ENCODE measurements around the gene SMKR1. TPM values are rescaled to one million over a fixed set of nuclear protein-coding genes. Genes with fewer than 3 reads are reported as not detected.

The SMKR1 gene
- total and polyA plus RNA-seq, 9 of the 15 experiments (the other 6 are each of a cell fraction or from before 2014, with no cell fraction given), result 0.58 to 1.8 (median 0.93) TPM; not detected in 1

DNA sequence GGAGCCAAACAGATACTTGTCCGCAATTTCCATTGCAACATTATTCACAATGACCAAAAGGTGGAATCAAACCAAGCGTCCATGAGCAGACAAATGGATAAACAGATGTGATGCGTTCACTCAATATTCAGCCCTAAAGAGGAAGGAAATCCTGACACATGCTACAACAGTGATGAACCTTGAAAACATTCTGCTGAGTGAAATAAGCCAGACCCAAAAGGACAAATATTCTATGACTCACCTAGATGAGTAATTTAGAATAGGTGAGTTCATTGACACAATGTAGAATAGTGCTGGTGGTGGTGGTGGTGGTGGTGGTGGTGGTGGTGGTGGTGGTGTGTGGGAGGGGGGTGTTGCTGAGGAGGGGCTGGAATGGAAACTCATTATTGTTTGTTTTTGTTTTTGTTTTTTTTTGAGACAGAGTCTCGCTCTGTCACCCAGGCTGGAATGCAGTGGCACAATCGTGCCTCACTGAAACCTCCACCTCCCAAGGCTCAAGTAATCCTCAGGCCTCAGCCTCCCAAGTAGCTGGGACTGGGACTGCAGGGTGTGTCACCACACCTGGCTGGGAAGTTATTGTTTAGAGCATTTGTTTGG lies 28.6 kb downstream of the SMKR1 start:
- Histone ChIP-seq H3K4me3 (no peak overlapping the region), H4K20me1 (replicated peaks; ENCODE audit: control insufficient read depth, insufficient read depth, low read length) (no peaks in the 10 kb centered on the region), H3K9me1 (ENCODE audit: control insufficient read depth, insufficient read depth, low read length) (peaks cover 3% of the 10 kb centered on the region), H3K27me3 (ENCODE audit: control insufficient read depth in 2 of 2, insufficient read depth in 2 of 2, low read length in 2 of 2) (peaks cover 7 to 35% of the 10 kb centered on the region in 2 experiments; a peak in 3 of 5 replicates), H3K4me2 (ENCODE audit: insufficient read depth, low read length) (no peak overlapping the region), H3K79me2 (ENCODE audit: control insufficient read depth, insufficient read depth, low read length) (no peaks in the 10 kb centered on the region), H3K27ac (ENCODE audit: extremely low read depth, low read depth, low read length) (no peak overlapping the region), H2AFZ (ENCODE audit: low read depth, low read length) (no peak overlapping the region), H3K4me1 (replicated peaks in 1 of 2; ENCODE audit: control insufficient read depth in 2 of 2, insufficient read depth in 2 of 2, low read length in 2 of 2) (peaks cover 0 to 17% of the 10 kb centered on the region in 2 experiments; a peak in 2 of 5 replicates), H3K36me3 (ENCODE audit: control insufficient read depth, insufficient read depth, low read length) (no peaks in the 10 kb centered on the region), H3K9me3 (replicated peaks; ENCODE audit: control insufficient read depth, insufficient read depth, low read depth, low read length) (no peaks in the 10 kb centered on the region), H3K9ac (ENCODE audit: insufficient read depth in 1 of 2, low read depth in 2 of 2, low read length in 2 of 2) (no peak overlapping the region)
- no TSS peak for BruUV-seq (replicated peaks)
- no peak for ATAC-seq
- 31% methylated on average over 5 of the region's 5 CpGs for WGBS (ENCODE audit: insufficient coverage, low coverage, missing lambda C conversion rate)
- peak; percentile 73 for FAIRE-seq
- TF ChIP-seq, protein P1, sequence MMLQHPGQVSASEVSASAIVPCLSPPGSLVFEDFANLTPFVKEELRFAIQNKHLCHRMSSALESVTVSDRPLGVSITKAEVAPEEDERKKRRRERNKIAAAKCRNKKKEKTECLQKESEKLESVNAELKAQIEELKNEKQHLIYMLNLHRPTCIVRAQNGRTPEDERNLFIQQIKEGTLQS (IDR thresholded peaks at IDR 0.05), result peak; percentile 48; the same call in 1 of the 2 replicates
- TF ChIP-seq, protein P1 (CRISPR knock-in tag; conservative IDR thresholded peaks at IDR 0.05), result no peak
- TF ChIP-seq ZNF408 (CRISPR knock-in tag; IDR thresholded peaks at IDR 0.05; ENCODE audit: low read depth), result no peak
- intact Hi-C loops (cut with micrococcal nuclease) (no loop called here), in situ Hi-C loops (cut with MboI) (no loop called here)
- ChIA-PET CTCF (ENCODE audit: low intra/inter-chr PET ratio) (no interaction called here), POLR2A (interaction anchor here (0.7 kb wide), 1 partner anchor 144 kb away, joined by 3 read pairs; no protein-coding TSS in a partner anchor)
- no peak for DNase-seq (ENCODE audit: extremely low read depth in 1 of 4, low spot score in 3 of 4)

DNA sequence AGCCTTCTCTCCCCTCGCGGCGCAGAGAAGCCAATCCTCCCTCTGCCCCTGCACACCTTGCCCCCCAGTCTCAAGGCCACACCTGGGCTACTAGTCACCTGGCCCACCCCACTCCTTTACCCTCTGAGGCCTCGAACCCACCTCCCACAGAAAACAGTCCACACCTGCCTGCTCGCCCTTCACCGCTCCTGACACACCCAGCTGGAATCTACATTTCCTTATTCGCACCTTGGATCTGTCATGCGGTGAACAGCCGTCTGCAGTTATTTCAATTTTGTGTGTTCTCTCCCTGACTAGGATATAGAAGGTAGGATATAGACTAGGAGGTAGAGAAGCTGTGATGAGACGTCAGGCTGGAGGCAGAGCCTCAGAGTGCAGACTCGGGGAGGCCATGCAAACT lies 29.4 kb downstream of the SMKR1 start:
- DNase-seq (ENCODE audit: extremely low read depth in 1 of 4, low spot score in 3 of 4) (no peak), FAIRE-seq (no peak), ATAC-seq (no peak)
- no TSS peak for BruUV-seq (replicated peaks)
- H3K27ac ChIP-seq (ENCODE audit: extremely low read depth, low read depth, low read length), result no peak overlapping the region
- intact Hi-C loops (cut with micrococcal nuclease) (no loop called here), in situ Hi-C loops (cut with MboI) (no loop called here)
- H4K20me1 ChIP-seq (replicated peaks; ENCODE audit: control insufficient read depth, insufficient read depth, low read length), result no peaks in the 10 kb centered on the region
- POLR2A ChIA-PET, result interaction anchor here (0.5 to 1.5 kb wide), 5 partner anchors 9 to 92 kb away, joined by 3 to 5 read pairs (median 3); no protein-coding TSS in a partner anchor
- peaks cover 0 to 14% of the 10 kb centered on the region in 2 experiments; a peak in 2 of 5 replicates for H3K4me1 ChIP-seq (replicated peaks in 1 of 2; ENCODE audit: control insufficient read depth in 2 of 2, insufficient read depth in 2 of 2, low read length in 2 of 2)
- H2AFZ ChIP-seq (ENCODE audit: low read depth, low read length), result no peak overlapping the region
- no peaks in the 10 kb centered on the region for H3K79me2 ChIP-seq (ENCODE audit: control insufficient read depth, insufficient read depth, low read length)
- no peak overlapping the region for H3K4me2 ChIP-seq (ENCODE audit: insufficient read depth, low read length)
- H3K9me3 ChIP-seq (replicated peaks; ENCODE audit: control insufficient read depth, insufficient read depth, low read depth, low read length), result no peaks in the 10 kb centered on the region
- no peak for TF ChIP-seq ZNF785 (CRISPR knock-in tag; IDR thresholded peaks at IDR 0.05)
- TF ChIP-seq ZBTB7A (IDR thresholded peaks at IDR 0.05; ENCODE audit: borderline replicate concordance, control insufficient read depth, low read depth, low read length), result no peak
- TF ChIP-seq CTBP1 (IDR thresholded peaks at IDR 0.05; ENCODE audit: borderline replicate concordance), result no peak
- TF ChIP-seq, protein P2, sequence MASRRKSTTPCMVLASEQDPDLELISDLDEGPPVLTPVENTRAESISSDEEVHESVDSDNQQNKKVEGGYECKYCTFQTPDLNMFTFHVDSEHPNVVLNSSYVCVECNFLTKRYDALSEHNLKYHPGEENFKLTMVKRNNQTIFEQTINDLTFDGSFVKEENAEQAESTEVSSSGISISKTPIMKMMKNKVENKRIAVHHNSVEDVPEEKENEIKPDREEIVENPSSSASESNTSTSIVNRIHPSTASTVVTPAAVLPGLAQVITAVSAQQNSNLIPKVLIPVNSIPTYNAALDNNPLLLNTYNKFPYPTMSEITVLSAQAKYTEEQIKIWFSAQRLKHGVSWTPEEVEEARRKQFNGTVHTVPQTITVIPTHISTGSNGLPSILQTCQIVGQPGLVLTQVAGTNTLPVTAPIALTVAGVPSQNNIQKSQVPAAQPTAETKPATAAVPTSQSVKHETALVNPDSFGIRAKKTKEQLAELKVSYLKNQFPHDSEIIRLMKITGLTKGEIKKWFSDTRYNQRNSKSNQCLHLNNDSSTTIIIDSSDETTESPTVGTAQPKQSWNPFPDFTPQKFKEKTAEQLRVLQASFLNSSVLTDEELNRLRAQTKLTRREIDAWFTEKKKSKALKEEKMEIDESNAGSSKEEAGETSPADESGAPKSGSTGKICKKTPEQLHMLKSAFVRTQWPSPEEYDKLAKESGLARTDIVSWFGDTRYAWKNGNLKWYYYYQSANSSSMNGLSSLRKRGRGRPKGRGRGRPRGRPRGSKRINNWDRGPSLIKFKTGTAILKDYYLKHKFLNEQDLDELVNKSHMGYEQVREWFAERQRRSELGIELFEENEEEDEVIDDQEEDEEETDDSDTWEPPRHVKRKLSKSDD (conservative IDR thresholded peaks at IDR 0.05; ENCODE audit: low read length), result no peak
- TF ChIP-seq, protein P3, sequence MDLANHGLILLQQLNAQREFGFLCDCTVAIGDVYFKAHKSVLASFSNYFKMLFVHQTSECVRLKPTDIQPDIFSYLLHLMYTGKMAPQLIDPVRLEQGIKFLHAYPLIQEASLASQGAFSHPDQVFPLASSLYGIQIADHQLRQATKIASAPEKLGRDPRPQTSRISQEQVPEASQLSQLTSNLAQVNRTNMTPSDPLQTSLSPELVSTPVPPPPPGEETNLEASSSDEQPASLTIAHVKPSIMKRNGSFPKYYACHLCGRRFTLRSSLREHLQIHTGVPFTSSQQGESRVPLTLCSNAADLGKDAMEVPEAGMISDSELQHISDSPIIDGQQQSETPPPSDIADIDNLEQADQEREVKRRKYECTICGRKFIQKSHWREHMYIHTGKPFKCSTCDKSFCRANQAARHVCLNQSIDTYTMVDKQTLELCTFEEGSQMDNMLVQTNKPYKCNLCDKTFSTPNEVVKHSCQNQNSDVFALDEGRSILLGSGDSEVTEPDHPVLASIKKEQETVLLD (IDR thresholded peaks at IDR 0.05), result no peak
- TF ChIP-seq SMAD4 (CRISPR knock-in tag; conservative IDR thresholded peaks at IDR 0.05), result no peak
- TF ChIP-seq NR1H2 (CRISPR knock-in tag; IDR thresholded peaks at IDR 0.05), result no peak
- H3K9ac ChIP-seq (ENCODE audit: insufficient read depth in 1 of 2, low read depth in 2 of 2, low read length in 2 of 2), result peak overlapping the region in 1 of 2 experiments; percentile 6; a peak in 1 of 4 replicates
- WGBS (ENCODE audit: insufficient coverage, low coverage, missing lambda C conversion rate), result 38% methylated on average over 11 of the region's 11 CpGs
- H3K4me3 ChIP-seq, result no peak overlapping the region
- no peaks in the 10 kb centered on the region for H3K36me3 ChIP-seq (ENCODE audit: control insufficient read depth, insufficient read depth, low read length)
- CTCF ChIA-PET (ENCODE audit: low intra/inter-chr PET ratio), result no interaction called here
- H3K27me3 ChIP-seq (ENCODE audit: control insufficient read depth in 2 of 2, insufficient read depth in 2 of 2, low read length in 2 of 2), result peaks cover 7 to 34% of the 10 kb centered on the region in 2 experiments; a peak in 3 of 5 replicates
- peaks cover 3% of the 10 kb centered on the region for H3K9me1 ChIP-seq (ENCODE audit: control insufficient read depth, insufficient read depth, low read length)
